Progenitor cell of endocrine pancreas (in vitro differentiated cells): ENCODE data around the gene IQCF2. TPM values are rescaled to one million over a fixed set of nuclear protein-coding genes. Genes with fewer than 3 reads are reported as not detected.

Experiments used
- DNase-seq: peaks from one replicate; pipeline ENCODE4 v3.0.0; 2021; ENCODE audit warnings: low spot score; ENCODE audit not compliant: unreplicated experiment
- H3K27ac Mint-ChIP-seq: 2 replicates; pipeline ENCODE4 v1.8.0; 2021; ENCODE audit warnings: mild to moderate bottlenecking, moderate library complexity, mixed read lengths
- H3K27me3 Mint-ChIP-seq: 2 replicates; pipeline ENCODE4 v1.8.0; 2021; ENCODE audit warnings: mixed read lengths
- H3K36me3 Mint-ChIP-seq: 2 replicates; pipeline ENCODE4 v1.8.0; 2022; ENCODE audit warnings: mixed read lengths; ENCODE audit not compliant: insufficient read depth
- H3K4me1 Mint-ChIP-seq: 2 replicates; pipeline ENCODE4 v1.8.0; 2021; ENCODE audit warnings: low read depth, mixed read lengths
- H3K4me3 Mint-ChIP-seq: 2 replicates; pipeline ENCODE4 v1.8.0; 2021; ENCODE audit warnings: low read depth, mild to moderate bottlenecking, moderate library complexity, mixed read lengths
- H3K9me3 Mint-ChIP-seq: 2 replicates; pipeline ENCODE4 v1.8.0; 2021; ENCODE audit warnings: low read depth, mixed read lengths
- CTCF ChIP-seq: fragments of 200-600 bp; sonication (generic); IDR thresholded peaks from one replicate; pipeline ENCODE4 v1.5.0; 2021; ENCODE audit warnings: antibody characterized with exemption, mild to moderate bottlenecking; ENCODE audit not compliant: unreplicated experiment
- total RNA-seq: library from RNA; stranded (reverse); gene quantifications from 2 replicates; pipeline ENCODE4 v1.2.1, GENCODE V29; 2021

The IQCF2 gene
- total RNA-seq, 1 donor from 2014 or later, result not detected

- H3K27ac Mint-ChIP-seq, result no peak overlapping the region
- no peaks in the 10 kb centered on the region for H3K4me1 Mint-ChIP-seq
- no peak for TF ChIP-seq CTCF
- H3K4me3 Mint-ChIP-seq, result no peak overlapping the region
- no peaks in the 10 kb centered on the region for H3K36me3 Mint-ChIP-seq
- H3K27me3 Mint-ChIP-seq, result peaks cover 3% of the 10 kb centered on the region
- DNase-seq, result no peak
- no peaks in the 10 kb centered on the region for H3K9me3 Mint-ChIP-seq
Observed at GRCh38 chr3:51888463-51889105, 27.2 kb downstream of the IQCF2 start.

GRCh38 chr3:51891242-51892039, 30.0 kb downstream of the IQCF2 start:
- no peak for DNase-seq
- no peaks in the 10 kb centered on the region for H3K36me3 Mint-ChIP-seq
- no peak overlapping the region for H3K27ac Mint-ChIP-seq
- no peaks in the 10 kb centered on the region for H3K4me1 Mint-ChIP-seq
- no peaks in the 10 kb centered on the region for H3K9me3 Mint-ChIP-seq
- peaks cover 3% of the 10 kb centered on the region for H3K27me3 Mint-ChIP-seq
- H3K4me3 Mint-ChIP-seq, result no peak overlapping the region
- no peak for TF ChIP-seq CTCF

GRCh38 chr3:51894391-51894790, 33.0 kb downstream of the IQCF2 start:
- no peak for DNase-seq
- Mint-ChIP-seq H3K4me3 (no peak overlapping the region), H3K27me3 (peaks cover 12% of the 10 kb centered on the region)

GRCh38 chr3:51894939-51895338, 33.5 kb downstream of the IQCF2 start:
- H3K4me3 Mint-ChIP-seq, result no peak overlapping the region
- H3K27ac Mint-ChIP-seq, result no peak overlapping the region
- no peak for TF ChIP-seq CTCF
- DNase-seq, result no peak
- no peaks in the 10 kb centered on the region for H3K9me3 Mint-ChIP-seq
- peaks cover 12% of the 10 kb centered on the region for H3K27me3 Mint-ChIP-seq
- H3K4me1 Mint-ChIP-seq, result peaks cover 7% of the 10 kb centered on the region
- no peaks in the 10 kb centered on the region for H3K36me3 Mint-ChIP-seq

More at GRCh38 chr3:51894391-51894790, 33.0 kb downstream of the IQCF2 start:
- TF ChIP-seq CTCF, result no peak
- Mint-ChIP-seq H3K9me3 (no peaks in the 10 kb centered on the region), H3K27ac (no peak overlapping the region), H3K4me1 (peaks cover 7% of the 10 kb centered on the region), H3K36me3 (no peaks in the 10 kb centered on the region)

GRCh38 chr3:51896607-51897305, 35.3 kb downstream of the IQCF2 start:
- H3K36me3 Mint-ChIP-seq, result no peaks in the 10 kb centered on the region
- DNase-seq, result no peak
- H3K27me3 Mint-ChIP-seq, result peaks cover 17% of the 10 kb centered on the region
- no peak overlapping the region for H3K27ac Mint-ChIP-seq
- no peaks in the 10 kb centered on the region for H3K9me3 Mint-ChIP-seq
- peaks cover 7% of the 10 kb centered on the region for H3K4me1 Mint-ChIP-seq
- no peak overlapping the region for H3K4me3 Mint-ChIP-seq
- no peak for TF ChIP-seq CTCF
